C4-2B (cell line): Measurements from ENCODE around the gene PARD3B.

ENCODE experiments used
- CTCF ChIP-seq: fragments of 450-650 bp; conservative IDR thresholded peaks from 2 replicates; pipeline ENCODE4 v1.5.1; 2017; ENCODE audit warnings: mild to moderate bottlenecking
- ZFX ChIP-seq: fragments of 450-650 bp; IDR thresholded peaks from 2 replicates; pipeline ENCODE4 v1.6.1; 2017

- TF ChIP-seq CTCF (no peak), ZFX (no peak)
Observed at GRCh38 chr2:204751472-204751871, 206.2 kb downstream of the PARD3B start.
